ENCODE results near the gene B3GNT2. TPM values are rescaled to one million over a fixed set of nuclear protein-coding genes. Genes with fewer than 3 reads are reported as not detected.
A peak's percentile ranks its signal among the peaks of the same experiment; 100 is the strongest.

The B3GNT2 gene
- total RNA-seq, 3 donors from 2014 or later = 16.3 to 39.5 (median 25.6) TPM

DNA sequence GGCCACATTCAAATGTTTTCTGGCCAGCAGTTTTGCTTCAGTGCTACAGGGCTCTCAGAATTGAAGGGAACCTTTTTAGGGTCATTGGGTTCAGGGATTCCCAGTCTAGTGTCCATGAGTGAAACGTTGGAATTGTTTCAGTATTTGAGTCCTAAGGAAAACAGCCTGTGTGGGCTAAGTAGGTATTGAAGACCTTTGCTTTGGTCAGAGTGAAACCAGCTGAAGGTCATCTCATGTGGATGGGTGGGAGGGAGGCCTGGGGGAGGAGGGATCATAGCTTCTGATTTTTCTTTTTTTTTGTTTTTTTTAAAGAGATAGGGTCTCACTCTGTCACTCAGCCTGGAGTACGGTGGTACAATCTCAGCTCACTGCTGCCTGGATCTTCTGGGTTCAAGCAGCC lies 20.2 kb downstream of the B3GNT2 start:
- H3K9me3 ChIP-seq = no peaks in the 10 kb centered on the region
- peaks cover 9 to 17% of the 10 kb centered on the region in 2 donors for H3K4me1 ChIP-seq
- peak overlapping the region in 1 of 3 donors; percentile 32 for H3K4me3 ChIP-seq
- H3K36me3 ChIP-seq = no peaks in the 10 kb centered on the region
- TF ChIP-seq POLR2AphosphoS5 (IDR thresholded peaks at IDR 0.05) (no peak), POLR2A (IDR thresholded peaks at IDR 0.05) (no peak)
- TF ChIP-seq, protein P1, sequence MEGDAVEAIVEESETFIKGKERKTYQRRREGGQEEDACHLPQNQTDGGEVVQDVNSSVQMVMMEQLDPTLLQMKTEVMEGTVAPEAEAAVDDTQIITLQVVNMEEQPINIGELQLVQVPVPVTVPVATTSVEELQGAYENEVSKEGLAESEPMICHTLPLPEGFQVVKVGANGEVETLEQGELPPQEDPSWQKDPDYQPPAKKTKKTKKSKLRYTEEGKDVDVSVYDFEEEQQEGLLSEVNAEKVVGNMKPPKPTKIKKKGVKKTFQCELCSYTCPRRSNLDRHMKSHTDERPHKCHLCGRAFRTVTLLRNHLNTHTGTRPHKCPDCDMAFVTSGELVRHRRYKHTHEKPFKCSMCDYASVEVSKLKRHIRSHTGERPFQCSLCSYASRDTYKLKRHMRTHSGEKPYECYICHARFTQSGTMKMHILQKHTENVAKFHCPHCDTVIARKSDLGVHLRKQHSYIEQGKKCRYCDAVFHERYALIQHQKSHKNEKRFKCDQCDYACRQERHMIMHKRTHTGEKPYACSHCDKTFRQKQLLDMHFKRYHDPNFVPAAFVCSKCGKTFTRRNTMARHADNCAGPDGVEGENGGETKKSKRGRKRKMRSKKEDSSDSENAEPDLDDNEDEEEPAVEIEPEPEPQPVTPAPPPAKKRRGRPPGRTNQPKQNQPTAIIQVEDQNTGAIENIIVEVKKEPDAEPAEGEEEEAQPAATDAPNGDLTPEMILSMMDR (IDR thresholded peaks at IDR 0.05) = no peak
- H3K27me3 ChIP-seq = no peaks in the 10 kb centered on the region
- DNase-seq (ENCODE audit: low spot score in 2 of 2) = no peak
- intact Hi-C loops (cut with DNase I; ENCODE audit: low total_unique reads) = no loop called here
- H3K27ac ChIP-seq = peak overlapping the region; percentile 68 to 78

DNA sequence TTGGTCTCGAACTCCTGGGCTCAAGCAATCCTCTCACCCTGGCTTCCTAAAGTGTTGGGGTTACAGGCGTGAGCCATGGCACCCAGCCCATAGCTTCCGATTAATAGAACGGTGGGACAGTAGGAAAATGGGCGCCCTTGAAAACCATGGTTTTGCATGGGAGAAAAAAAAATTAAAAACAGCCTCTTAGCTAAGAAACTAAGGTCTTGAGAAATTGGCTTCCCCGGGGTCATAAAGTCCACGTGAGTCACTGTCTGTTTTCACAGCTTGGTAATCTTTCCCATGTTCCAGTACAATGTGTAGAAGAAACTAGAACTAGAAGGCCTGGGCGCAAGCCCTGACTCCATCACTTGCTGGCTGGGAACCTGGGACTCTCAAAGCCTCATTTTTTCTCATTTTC lies 20.7 kb downstream of the B3GNT2 start:
- DNase-seq (ENCODE audit: low spot score in 2 of 2) = no peak
- peaks cover 9 to 17% of the 10 kb centered on the region in 2 donors for H3K4me1 ChIP-seq
- TF ChIP-seq POLR2A (IDR thresholded peaks at IDR 0.05) = no peak
- peak overlapping the region; percentile 68 to 91 for H3K27ac ChIP-seq
- H3K27me3 ChIP-seq = no peaks in the 10 kb centered on the region
- H3K4me3 ChIP-seq = no peak overlapping the region
- intact Hi-C loops (cut with DNase I; ENCODE audit: low total_unique reads) = no loop called here
- H3K36me3 ChIP-seq = no peaks in the 10 kb centered on the region
- no peaks in the 10 kb centered on the region for H3K9me3 ChIP-seq

DNA sequence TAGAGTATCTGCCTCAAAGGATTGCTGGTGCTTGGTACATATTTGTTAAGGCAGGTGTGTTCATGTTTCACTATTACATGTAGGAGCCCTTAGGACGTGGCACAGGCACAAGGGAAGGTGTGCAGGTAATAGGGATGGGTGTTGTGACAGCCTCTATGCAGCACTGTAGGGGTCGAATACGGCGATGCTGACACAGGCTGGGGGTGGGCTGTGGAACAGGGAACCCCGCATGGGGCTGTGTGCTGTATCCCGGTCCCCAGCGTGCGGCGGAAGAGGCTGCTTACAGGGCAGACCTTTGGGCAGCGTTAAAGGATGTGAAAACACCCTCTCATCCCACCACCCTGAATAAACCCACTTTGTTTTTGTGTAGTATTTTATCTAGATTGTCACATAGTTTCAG lies 21.5 kb downstream of the B3GNT2 start:
- Histone ChIP-seq H3K4me1 (peaks cover 9 to 17% of the 10 kb centered on the region in 2 donors), H3K27ac (peak overlapping the region; percentile 48 to 91), H3K9me3 (no peaks in the 10 kb centered on the region), H3K27me3 (no peaks in the 10 kb centered on the region), H3K4me3 (peak overlapping the region in 1 of 3 donors; percentile 24), H3K36me3 (no peaks in the 10 kb centered on the region)
- intact Hi-C loops (cut with DNase I; ENCODE audit: low total_unique reads) = no loop called here
- TF ChIP-seq POLR2AphosphoS5 (IDR thresholded peaks at IDR 0.05) = no peak
- TF ChIP-seq, protein P1 (IDR thresholded peaks at IDR 0.05) = no peak
- no peak for TF ChIP-seq POLR2A (IDR thresholded peaks at IDR 0.05)
- DNase-seq (ENCODE audit: low spot score in 2 of 2) = no peak

DNA sequence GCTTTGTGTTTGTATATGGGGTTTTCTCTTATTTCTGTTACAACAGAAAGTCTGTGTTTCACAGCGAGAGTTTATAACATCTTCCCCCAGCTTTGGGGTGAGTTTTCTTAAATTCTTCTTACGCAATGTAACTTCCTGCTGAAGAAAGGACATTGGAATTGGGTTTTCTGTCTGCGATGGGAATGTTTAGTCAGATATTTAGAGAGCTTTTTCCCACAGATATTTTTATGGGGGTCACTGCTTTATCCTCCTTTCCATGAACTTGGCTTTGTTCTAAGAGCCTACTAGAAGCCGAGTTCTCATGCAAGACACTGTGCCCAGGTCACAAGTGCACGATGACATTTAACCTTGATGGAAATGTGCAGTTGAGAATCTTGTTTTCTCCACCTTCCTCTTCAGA lies 22.1 kb downstream of the B3GNT2 start:
- Histone ChIP-seq H3K4me3 (no peak overlapping the region), H3K36me3 (no peaks in the 10 kb centered on the region), H3K27ac (peak overlapping the region; percentile 48 to 91), H3K9me3 (no peaks in the 10 kb centered on the region), H3K27me3 (no peaks in the 10 kb centered on the region), H3K4me1 (peaks cover 9 to 17% of the 10 kb centered on the region in 2 donors)
- TF ChIP-seq, protein P1 (IDR thresholded peaks at IDR 0.05) = no peak
- TF ChIP-seq POLR2AphosphoS5 (IDR thresholded peaks at IDR 0.05) = no peak
- no peak for TF ChIP-seq POLR2A (IDR thresholded peaks at IDR 0.05)
- intact Hi-C loops (cut with DNase I; ENCODE audit: low total_unique reads) = no loop called here
- no peak for DNase-seq (ENCODE audit: low spot score in 2 of 2)

DNA sequence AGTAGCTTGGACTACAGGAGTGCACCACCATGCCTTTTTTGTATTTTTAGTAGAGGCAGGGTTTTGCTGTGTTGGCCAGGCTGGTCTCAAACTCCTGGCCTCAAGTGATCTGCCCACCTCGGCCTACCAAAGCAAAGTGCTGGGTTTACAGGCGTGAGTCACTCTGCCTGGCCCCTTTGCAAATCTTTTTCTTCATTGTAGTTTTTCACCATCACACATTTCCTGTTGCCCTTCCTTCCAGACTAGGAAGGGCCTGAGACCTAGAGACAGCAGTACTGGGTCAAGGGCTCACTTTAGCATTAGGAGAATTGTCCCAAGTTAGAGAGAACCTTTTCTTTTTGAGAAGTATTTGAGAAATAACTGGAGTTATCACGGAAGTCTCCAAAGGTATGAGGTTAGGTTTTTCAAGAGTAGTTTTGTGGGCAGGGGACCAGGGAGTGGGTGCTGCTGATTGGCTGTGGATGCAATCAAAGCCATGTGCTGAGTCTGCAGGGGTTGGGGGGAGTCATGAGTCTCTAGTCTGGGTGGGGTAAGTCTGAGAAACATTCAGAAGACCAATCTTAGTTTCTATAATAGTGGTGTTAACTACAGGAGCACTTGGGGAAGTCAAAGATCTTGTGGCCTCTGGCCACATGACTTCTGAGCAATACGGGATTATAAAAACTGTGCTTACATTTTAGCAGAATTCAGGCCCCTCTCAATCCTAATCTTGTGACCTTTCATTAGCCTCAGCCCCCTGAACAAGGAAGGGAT lies 23.7 kb downstream of the B3GNT2 start:
- H3K9me3 ChIP-seq = no peaks in the 10 kb centered on the region
- TF ChIP-seq, protein P1 (IDR thresholded peaks at IDR 0.05) = no peak
- TF ChIP-seq POLR2A (IDR thresholded peaks at IDR 0.05) (no peak), POLR2AphosphoS5 (IDR thresholded peaks at IDR 0.05) (no peak)
- H3K36me3 ChIP-seq = no peaks in the 10 kb centered on the region
- no peak overlapping the region for H3K4me3 ChIP-seq
- no peaks in the 10 kb centered on the region for H3K27me3 ChIP-seq
- peaks cover 9 to 17% of the 10 kb centered on the region in 2 donors for H3K4me1 ChIP-seq
- DNase-seq (ENCODE audit: low spot score in 2 of 2) = no peak
- peak overlapping the region; percentile 6 to 69 for H3K27ac ChIP-seq
- intact Hi-C loops (cut with DNase I; ENCODE audit: low total_unique reads) = no loop called here

Measured in breast epithelium (tissue), 4 donors.